GM13976 (cell line): ENCODE results near the gene C3orf49.

Experiments
- DNase-seq: peaks from one replicate; pipeline ENCODE4 v3.0.0; 2012; ENCODE audit warnings: low spot score
- in situ Hi-C: fragments of 300-500 bp; cut with MboI; formaldehyde crosslinking; loops from one replicate; pipeline ENCODE4 v1.12.0; 2022; ENCODE audit warnings: low sequenced_read_pairs, mixed read lengths, inconsistent platforms; ENCODE audit not compliant: unreplicated experiment
- TF ChIP-seq, protein P1 (sequence below): IDR thresholded peaks from 2 replicates; pipeline ENCODE4 v1.5.1; 2012; ENCODE audit warnings: borderline replicate concordance, mild to moderate bottlenecking; ENCODE audit not compliant: insufficient read depth; ENCODE audit errors: extremely low read depth, missing control alignments, control extremely low read depth

C3orf49 gene

DNA sequence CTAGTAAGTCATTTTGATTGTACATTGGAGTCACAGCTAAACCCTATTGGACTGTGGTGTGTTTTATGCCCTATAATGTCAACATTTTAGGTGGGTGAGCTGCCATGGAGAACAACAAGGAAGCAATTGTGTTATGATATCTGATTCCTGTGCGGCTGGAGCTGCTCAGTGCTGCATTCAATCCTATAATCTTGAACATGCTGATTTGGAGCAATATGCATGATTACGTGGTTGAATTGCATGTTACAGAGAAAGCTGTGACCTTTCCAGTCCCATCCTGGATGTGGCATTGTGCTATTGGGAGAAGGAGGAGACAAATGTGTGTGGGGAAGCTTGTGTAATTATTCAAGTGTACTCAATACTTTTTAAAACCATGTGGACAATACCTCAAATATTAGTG is 20.1 kb upstream of the C3orf49 start:
- TF ChIP-seq, protein P1, sequence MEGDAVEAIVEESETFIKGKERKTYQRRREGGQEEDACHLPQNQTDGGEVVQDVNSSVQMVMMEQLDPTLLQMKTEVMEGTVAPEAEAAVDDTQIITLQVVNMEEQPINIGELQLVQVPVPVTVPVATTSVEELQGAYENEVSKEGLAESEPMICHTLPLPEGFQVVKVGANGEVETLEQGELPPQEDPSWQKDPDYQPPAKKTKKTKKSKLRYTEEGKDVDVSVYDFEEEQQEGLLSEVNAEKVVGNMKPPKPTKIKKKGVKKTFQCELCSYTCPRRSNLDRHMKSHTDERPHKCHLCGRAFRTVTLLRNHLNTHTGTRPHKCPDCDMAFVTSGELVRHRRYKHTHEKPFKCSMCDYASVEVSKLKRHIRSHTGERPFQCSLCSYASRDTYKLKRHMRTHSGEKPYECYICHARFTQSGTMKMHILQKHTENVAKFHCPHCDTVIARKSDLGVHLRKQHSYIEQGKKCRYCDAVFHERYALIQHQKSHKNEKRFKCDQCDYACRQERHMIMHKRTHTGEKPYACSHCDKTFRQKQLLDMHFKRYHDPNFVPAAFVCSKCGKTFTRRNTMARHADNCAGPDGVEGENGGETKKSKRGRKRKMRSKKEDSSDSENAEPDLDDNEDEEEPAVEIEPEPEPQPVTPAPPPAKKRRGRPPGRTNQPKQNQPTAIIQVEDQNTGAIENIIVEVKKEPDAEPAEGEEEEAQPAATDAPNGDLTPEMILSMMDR = no peak
- DNase-seq = no peak
- in situ Hi-C loops = no loop called here

GRCh38 chr3:63800097-63800496 is 19.0 kb upstream of the C3orf49 start:
- in situ Hi-C loops = no loop called here
- no peak for DNase-seq
- TF ChIP-seq, protein P1 = no peak

DNA sequence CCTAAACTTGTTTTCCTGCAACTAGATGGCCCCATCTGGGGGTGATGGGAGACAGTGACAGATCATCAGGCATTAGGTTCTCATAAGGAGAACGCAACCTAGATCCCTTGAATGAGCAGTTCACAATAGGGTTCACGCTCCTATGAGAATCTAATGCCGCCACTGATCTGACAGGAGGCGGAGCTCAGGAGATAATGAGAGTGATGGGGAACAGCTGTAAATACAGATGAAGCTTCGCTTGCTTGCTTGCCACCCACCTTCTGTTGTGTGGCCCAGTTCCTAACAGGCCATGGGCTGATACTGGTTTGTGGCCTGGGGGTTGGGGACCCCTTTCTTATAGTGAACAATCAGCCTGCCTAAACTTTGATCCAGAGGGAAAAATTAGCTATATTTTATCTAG is 15.2 kb upstream of the C3orf49 start:
- TF ChIP-seq, protein P1 = no peak
- no peak for DNase-seq
- in situ Hi-C loops = no loop called here

DNA sequence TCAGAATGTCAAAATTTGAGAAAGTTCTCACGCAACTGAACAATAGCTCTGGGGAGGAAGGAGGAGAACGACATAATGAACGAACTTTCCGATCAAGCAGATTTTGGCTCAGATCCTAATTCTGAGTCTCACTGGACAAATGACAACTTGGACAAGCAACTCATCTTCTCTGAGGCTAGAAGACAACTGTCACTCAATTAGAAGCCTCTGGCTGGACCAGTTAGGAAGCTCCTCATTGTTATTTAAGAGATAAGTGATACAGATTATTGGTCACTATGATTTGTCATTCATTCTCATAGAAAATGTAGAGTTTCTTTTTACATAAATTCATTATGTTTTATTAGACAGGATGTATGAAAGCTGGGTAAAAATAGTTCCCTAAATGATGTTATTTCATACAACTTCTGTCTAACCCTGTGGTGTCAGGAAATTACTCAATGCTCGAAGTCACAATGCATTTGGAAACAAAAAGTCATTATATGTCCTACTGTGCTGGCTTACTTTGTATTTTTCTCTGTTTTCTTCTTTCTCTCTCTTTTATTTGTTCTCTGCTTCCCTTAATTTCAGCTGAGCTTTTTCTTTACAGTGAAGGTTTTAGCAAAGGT is 11.0 kb upstream of the C3orf49 start:
- in situ Hi-C loops = no loop called here
- TF ChIP-seq, protein P1 = no peak
- no peak for DNase-seq

DNA sequence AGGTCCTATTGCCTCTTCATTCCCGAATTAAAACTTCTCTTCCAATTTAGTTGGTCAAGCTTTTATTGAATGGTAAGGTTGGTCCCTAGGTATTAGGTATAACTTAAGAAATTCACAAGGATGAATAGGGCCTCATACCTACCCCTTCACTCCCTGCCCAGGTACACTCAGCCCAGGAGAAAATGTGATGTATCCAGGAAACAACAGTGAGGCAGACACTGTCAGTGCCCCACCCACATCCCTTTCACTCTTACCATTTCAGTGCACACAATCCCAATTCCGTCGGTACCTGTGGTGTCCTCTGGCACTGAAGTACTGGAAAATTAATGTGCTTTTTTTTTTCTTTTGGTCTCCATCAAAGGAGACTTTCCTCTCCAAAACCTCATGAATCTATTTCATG is 10.5 kb upstream of the C3orf49 start:
- in situ Hi-C loops = no loop called here

DNA sequence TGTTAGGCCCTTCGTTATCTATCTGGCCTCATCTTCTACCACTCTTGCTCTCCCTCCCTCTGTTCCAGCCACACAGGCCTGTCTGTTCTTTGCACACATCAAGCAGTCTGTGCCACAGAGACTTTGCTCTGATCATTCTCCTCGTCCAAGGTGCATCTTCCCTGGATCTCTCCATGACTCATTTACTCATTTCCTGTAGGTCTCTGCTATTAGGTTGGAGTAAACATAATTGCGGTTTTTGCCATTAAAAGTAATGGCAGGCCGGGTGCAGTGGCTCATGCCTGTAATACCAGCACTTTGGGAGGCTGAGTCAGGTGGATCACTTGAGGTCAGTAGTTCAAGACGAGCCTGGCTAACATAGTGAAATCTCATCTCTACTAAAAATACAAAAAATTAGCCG is 9.5 kb upstream of the C3orf49 start:
- no peak for DNase-seq
- in situ Hi-C loops = no loop called here
- TF ChIP-seq, protein P1 = no peak

More for the DNA sequence above, 10.5 kb upstream of the C3orf49 start:
- no peak for DNase-seq
- TF ChIP-seq, protein P1 = no peak
